DMS53 treated with DMSO at 0.1 percent for 48 hours (cell line): ENCODE results near the gene PEDS1.
"Not testable (repeated sequence)": the region's sequence is repeated elsewhere in the genome, so short reads cannot be mapped to it uniquely, and the experiment has no call there.

ENCODE experiments used
- DNase-seq: peaks from one replicate; lab custom pipeline; 2025; ENCODE audit not compliant: unreplicated experiment; lab: John Stamatoyannopoulos, UW

Gene PEDS1

DNA sequence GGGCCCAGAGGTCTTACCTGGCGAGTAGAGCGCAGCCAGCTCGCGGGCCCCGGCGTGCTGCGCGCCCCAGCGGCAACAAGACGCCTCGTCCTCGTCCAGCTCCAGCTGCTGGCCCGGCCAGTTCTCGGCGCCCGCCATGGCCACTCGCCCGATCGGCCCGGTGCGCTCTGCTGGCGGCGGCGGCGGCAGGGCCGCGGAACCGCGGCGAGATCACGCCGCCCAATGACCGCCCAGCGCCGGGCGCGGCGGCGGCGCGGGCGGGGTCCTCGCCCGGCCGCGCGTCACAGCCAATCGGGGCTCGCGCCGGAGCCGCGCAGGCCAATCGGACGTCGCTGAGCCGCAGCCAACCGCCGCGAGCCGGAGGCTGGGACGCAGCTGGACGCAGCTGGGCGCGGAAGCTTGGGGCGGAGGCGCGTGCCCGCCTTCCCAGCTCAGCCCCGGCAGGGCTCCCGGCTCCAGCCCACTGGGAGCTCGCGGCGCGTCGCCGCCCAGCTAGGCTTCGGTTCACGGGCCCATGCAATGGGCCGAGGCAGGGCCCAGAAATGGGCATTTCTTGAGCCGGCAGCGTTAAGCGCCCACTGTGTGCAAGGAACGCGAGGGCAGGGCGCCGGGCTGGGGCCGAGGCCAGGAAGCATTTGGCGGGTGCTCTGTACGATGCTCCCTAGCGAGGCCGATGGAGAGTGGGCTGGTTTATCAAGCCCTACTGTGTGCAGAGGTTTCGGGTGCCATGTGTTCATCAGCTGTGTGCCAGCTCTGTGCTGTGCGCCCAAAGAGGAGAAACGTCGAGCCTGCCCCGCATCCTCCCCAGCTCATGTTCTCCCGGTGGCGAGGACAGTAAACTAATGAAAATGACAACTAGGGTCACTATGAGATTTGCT, at the start of gene PEDS1:
PEDS1 (minus strand) TSS at position 224 of the 878 bp plus-strand sequence; CDS start at position 138, 86 bp downstream.
- peak; percentile 82 for DNase-seq

DNA sequence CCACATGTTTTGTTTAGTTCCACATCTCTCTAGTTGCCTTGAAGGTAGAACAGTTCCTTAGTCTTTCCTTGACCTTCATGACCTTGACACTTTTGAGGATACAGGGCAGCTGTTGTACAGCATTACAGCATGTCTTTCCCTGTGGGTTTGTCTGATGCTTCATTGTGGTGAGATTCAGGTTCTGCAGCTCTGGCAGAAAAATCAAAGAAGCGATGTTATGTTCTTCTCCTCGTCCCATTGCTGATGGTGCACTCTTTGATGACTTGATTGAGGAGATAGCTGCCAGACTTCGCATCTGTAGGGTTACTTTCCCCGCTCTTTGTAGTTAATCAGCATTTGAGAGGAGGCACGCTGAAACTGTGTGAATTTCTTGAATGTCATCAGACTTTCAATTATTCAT, 49.2 kb upstream of the PEDS1 start:
- DNase-seq, result no peak

DNA sequence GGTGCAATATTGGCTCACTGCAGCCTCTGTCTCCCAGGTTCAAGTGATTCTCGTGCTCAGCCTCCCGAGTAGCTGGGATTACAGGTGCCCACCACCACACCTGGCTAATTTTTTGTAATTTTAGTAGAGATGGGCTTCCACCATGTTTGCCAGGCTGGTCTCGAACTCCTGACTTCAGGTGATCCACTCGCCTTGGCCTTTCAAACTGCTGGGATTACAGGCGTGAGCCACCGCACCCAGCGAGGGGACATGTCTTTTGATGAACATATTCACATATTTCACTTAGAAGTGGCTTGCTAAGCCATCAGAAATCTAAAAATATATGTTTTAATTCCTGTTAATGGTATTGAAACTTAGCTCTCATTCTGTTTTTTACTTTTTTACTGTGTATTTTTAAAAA, 48.2 kb upstream of the PEDS1 start:
- DNase-seq, result not testable (repeated sequence)

GRCh38 chr20:50200482-50201104, 47.1 kb upstream of the PEDS1 start:
- no peak for DNase-seq

DNA sequence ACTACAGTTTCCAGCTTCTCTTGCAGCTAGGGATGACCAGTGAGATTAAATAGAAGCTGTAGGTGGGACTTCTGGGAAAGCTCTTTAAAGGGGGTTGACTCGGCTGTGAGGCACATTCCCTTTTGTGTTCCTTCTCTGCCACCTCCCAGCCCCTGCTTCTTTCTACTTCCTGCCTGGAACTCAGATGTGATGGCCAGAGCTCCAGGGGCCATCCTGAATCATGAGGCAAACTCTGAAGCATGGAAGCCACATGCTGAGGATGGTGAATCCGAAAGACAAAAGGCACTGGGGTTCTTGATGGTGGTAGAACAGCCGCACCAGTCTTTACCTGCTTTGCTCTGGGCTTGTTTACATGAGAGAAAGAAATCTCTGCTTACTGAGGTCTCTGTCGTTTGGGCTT, 46.2 kb upstream of the PEDS1 start:
- no peak for DNase-seq

DNA sequence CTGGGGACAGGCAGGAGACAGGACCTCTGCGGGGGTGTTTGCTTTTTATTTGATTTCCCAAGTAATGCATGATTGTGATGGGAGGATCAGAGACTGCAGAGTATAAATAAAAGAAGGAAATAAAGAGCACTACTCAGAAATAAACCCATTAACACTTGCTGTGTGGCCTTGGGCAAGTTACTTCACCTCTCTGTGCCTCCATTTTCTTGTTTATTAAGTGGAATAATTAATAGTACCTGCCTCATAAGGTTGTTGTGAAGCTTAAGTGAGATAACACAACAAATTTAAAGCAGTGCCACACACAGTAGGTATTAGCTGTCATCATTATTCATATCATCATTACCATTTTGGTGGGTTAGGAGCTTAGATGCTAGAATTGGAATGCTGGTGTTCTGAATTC, 45.2 kb upstream of the PEDS1 start:
- no peak for DNase-seq

DNA sequence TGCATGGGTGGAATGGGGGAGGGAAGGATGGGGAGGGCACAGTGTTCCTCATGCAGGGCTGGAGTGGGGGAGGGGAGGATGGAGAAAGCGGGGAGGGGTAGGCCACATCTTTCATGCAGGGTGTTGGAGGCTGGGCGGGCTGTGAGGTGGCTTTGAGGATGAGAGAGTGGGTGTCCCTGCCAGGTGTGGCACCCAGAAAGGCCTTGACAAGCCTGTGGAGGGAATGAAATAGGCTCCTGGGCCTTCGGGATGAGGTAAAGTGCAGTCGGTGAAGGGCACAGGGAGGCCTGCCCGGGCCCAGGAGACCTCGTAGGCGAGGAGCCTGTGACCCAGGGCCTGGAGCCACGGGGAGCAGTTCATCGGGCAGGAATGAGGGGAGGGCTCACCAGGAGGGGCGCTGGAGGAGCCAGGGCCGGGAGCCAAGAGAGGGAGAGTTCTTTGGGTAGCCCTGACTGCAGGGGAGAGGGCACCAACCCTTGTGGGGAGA, 44.7 kb upstream of the PEDS1 start:
- no peak for DNase-seq

GRCh38 chr20:50197463-50198179, 44.1 kb upstream of the PEDS1 start:
- DNase-seq, result no peak

DNA sequence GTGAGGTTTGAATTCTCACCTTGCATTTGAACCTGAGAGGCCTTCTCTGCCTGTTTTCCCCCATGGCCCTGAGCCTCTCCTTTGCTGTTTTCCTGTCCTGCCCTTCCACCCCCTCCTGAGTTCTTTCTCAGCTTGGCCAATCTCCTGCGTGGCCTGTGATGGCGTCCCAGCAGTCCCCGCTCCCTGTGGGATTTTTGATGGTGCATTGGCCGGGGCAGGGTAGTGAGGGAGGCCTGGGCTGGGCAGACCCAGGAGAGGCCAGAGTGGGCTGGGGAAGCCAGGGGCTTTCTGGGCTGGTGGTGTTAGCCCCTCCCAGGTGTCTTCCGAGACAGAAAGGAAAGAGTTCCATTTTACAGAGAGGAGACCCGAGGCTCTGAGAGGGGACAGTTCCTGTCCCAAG, 43.4 kb upstream of the PEDS1 start:
- DNase-seq, result no peak

GRCh38 chr20:50196248-50196647, 42.7 kb upstream of the PEDS1 start:
- DNase-seq, result no peak

DNA sequence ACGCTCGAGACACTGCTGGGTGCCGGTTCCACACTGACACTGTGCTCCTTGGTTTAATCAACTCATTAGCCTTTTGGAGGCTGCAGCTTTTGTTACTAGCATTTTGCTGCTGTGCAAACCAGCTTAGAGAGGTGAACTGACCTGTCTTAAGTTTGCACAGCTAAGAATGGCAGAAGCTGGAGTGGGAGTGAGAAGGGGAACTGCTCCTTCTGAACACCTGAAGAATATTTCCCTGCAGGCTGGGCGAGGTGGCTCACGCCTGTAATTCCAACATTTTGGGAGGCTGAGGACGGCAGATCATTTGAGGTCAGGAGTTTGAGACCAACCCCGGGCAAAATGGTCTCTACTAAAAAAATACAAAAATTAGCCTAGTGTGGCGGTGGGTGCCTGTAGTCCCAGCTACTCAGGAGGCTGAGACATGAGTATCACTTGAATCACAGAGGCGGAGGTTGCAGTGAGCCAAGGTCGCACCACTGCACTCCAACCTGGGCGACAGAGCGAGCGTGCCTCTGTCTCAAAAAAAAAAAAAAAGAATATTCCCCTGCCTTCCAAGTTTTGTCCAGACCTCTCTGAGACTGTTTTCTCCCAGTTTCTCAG, 42.1 kb upstream of the PEDS1 start:
- no peak for DNase-seq

- no peak for DNase-seq
Measured at GRCh38 chr20:50194831-50195523, 41.5 kb upstream of the PEDS1 start.

GRCh38 chr20:50194422-50194830, 40.9 kb upstream of the PEDS1 start:
- DNase-seq, result no peak

DNA sequence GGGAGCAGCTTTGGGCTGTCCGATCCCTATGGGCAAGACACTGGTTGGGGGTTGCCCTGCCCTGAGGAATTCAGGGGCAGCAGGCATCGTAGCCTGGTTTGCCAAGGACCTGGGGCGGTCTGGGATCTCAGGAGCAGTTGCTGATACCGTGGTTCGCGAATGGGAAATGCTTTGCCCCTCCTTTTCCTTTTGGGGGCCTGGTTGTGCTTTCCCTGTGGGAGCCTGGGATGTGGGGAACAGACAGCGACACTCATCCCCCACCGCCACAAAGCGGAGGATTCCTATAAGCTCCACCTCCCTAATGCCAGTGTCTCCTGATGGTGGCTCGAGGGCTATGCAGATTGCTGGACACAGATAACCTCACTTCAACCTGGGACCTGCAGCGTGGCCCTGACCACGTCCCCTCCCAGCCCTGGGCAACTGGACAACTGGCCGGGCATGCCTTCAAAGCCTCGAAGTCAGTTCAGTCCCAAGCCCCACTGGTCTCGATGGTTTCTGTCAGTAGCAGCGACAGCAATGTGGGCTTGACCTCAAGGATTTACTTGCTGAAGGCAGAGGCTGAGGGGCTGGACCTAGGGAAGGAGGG, 40.4 kb upstream of the PEDS1 start:
- no peak for DNase-seq

- DNase-seq, result no peak
Measured at GRCh38 chr20:50193199-50193835, 39.8 kb upstream of the PEDS1 start.

GRCh38 chr20:50192364-50193198, 39.1 kb upstream of the PEDS1 start:
- peak; percentile 87 for DNase-seq

DNA sequence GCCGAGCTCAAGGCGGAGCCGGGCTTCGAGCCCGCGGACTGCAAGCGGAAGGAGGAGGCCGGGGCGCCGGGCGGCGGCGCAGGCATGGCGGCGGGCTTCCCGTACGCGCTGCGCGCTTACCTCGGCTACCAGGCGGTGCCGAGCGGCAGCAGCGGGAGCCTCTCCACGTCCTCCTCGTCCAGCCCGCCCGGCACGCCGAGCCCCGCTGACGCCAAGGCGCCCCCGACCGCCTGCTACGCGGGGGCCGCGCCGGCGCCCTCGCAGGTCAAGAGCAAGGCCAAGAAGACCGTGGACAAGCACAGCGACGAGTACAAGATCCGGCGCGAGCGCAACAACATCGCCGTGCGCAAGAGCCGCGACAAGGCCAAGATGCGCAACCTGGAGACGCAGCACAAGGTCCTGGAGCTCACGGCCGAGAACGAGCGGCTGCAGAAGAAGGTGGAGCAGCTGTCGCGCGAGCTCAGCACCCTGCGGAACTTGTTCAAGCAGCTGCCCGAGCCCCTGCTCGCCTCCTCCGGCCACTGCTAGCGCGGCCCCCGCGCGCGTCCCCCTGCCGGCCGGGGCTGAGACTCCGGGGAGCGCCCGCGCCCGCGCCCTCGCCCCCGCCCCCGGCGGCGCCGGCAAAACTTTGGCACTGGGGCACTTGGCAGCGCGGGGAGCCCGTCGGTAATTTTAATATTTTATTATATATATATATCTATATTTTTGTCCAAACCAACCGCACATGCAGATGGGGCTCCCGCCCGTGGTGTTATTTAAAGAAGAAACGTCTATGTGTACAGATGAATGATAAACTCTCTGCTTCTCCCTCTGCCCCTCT, 38.2 kb upstream of the PEDS1 start:
- no peak for DNase-seq

DNA sequence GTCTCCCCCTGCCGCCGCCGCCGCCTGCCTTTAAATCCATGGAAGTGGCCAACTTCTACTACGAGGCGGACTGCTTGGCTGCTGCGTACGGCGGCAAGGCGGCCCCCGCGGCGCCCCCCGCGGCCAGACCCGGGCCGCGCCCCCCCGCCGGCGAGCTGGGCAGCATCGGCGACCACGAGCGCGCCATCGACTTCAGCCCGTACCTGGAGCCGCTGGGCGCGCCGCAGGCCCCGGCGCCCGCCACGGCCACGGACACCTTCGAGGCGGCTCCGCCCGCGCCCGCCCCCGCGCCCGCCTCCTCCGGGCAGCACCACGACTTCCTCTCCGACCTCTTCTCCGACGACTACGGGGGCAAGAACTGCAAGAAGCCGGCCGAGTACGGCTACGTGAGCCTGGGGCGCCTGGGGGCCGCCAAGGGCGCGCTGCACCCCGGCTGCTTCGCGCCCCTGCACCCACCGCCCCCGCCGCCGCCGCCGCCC, 37.6 kb upstream of the PEDS1 start:
- peak; percentile 22 for DNase-seq
